ENCODE data around the gene ZSCAN25.
"Not testable (repeated sequence)": the region's sequence is repeated elsewhere in the genome, so short reads cannot be mapped to it uniquely, and the experiment has no call there.

ZSCAN25 gene

DNA sequence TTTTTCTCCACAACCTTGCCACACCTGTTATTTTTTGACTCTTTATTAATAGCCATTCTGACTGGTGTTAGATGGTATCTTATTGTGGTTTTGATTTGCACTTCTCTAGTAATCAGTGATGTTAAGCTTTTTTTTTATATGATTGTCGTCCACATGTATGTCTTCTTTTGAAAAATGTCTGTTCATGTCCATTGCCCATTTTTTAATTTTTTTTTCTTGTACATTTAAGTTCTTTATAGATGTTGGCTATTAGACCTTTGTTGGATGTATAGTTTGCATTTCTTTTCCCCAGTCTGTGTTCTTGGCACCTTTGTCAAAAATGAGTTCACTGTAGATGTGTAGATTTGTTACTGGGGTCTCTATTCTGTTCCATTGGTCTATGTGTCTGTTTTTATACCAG is 28.8 kb downstream of the ZSCAN25 start:
- DNase-seq (ENCODE audit: low read depth in 2 of 2) = no peak

DNA sequence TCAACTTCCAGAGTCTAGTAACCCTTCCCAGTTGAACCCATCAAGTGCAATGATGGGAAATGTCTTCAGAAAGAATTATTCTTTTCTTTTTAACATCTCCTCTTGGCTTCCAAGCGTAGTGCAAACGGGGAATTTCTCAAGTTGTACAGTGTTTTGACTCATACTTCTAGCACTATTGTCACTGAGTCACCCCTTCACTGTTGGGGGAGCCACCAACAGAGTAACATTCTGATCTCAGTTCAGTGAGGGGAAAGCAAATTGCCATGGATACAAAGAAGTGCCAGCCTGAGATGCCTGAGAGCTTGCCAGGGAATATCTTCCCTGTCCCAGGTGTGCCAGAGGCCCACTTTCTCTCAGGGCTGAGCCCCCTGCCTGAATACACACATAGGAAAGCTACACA is 32.1 kb downstream of the ZSCAN25 start:
- no peak for DNase-seq (ENCODE audit: low read depth in 2 of 2)

DNA sequence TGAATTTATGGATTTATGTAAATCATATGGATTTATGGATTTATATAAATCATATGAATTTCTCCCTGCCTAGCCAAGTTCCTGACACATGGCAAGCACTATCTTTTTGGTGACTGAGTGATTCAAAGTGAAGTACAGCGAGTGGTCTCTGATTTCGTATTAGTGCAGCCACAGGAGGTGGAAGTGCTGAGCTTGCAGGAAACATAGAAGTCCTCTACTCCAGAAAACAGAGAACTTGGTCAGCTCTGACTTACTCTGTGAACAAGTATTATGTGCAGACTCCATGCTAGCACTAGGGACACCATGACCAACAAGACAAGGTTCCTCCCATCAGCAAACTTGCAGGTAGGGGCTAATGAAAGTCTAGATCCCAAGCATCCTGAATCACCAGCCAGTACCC is 34.5 kb downstream of the ZSCAN25 start:
- no peak for DNase-seq (ENCODE audit: low read depth in 2 of 2)

DNA sequence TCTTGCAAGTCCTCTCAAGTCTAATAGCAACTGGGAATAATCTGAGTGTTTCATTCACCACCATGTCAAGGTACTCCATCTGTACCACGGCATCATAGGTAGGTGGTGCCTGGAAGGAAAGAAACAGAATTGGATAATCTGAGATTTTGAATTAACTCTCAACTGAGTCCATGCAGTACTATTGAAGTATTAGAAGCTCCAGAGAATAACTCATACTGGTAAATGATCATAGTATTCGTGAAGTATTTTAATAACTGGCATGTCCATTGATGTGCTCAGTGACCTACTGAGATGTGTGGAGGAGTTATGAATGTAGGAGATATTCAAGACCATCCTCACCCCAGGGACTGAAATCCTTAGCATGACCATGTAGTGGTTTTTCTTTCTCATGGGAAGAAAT is 35.9 kb downstream of the ZSCAN25 start:
- no peak for DNase-seq (ENCODE audit: low read depth in 2 of 2)

DNA sequence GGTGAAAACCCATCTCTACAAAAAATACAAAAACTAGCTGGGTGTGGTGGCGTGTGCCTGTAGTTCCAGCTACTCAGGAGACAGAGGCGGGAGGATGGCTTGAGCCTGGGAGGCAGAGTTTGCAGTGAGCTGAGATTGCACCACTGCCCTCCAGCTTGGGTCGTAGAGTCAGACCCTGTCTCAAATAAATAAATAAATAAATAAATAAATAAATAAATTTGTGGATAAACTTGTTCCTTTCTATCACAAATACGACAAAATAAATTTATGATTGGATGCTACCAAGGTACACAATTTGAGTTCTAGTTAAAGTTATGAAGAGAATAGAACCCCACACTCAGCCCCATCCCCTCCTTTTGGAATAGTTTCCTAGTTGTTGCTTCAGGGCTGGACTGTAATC is 36.5 kb downstream of the ZSCAN25 start:
- DNase-seq (ENCODE audit: low read depth in 2 of 2) = not testable (repeated sequence)

DNA sequence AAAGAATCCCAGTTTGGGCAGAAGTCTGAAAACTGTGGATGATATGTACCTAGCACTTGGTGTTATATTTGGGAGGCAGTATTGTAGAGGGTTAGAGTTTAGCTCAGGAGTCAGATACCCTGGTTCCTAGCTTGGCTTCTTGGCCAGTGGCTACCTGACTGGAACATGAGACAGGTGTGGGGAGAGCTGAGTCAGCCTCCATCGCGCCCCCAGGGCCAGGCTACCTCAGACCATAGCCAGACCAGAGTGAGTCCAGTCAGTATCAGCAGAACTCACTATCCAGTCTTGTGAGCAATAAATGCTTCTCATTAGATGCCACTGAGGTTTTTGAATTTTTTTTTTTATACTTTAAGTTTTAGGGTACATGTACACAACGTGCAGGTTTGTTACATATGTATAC is 37.0 kb downstream of the ZSCAN25 start:
- DNase-seq (ENCODE audit: low read depth in 2 of 2) = no peak

DNA sequence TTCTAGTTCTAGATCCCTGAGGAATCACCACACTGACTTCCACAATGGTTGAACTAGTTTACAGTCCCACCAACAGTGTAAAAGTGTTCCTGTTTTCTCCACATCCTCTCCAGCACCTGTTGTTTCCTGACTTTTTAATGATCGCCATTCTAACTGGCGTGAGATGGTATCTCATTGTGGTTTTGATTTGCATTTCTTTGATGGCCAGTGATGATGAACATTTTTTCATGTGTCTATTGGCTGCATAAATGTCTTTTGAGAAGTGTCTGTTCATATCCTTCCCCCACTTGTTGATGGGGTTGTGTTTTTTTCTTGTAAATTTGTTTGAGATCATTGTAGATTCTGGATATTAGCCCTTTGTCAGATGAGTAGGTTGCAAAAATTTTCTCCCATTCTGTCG is 37.9 kb downstream of the ZSCAN25 start:
- DNase-seq (ENCODE audit: low read depth in 2 of 2) = not testable (repeated sequence)

DNA sequence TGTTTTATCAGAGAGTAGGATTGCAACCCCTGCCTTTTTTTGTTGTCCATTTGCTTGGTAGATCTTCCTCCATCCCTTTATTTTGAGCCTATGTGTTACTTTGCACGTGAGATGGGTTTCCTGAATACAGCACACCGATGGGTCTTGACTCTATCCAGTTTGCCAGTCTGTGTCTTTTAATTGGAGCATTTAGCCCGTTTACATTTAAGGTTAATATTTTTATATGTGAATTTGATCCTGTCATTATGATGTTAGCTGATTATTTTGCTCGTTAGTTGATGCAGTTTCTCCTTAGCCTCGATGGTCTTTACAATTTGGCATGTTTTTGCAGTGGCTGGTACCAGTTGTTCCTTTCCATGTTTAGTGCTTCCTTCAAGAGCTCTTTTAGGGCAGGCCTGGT is 41.1 kb downstream of the ZSCAN25 start:
- DNase-seq (ENCODE audit: low read depth in 2 of 2) = not testable (repeated sequence)

- DNase-seq (ENCODE audit: low read depth in 2 of 2) = no peak
Measured at GRCh38 chr7:99665312-99666012, 48.7 kb downstream of the ZSCAN25 start.

DNA sequence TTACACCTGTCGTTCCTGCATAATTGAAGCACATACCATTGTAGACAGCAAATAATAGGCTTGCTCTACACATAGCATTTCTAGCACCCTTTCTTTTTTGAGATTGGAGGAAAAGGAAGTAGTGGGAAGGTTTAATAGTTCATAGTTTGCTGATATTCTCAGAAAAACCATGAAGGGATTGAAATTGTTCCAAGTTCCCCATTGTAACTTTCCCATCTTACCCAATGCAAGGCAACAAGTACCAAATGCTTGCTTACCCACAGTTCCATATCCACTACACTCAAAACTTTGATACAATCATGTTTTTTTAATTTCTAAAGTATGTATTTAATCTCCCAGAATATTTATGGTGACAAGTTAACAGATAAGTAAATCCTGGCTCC is 49.3 kb downstream of the ZSCAN25 start:
- no peak for DNase-seq (ENCODE audit: low read depth in 2 of 2)

DNA sequence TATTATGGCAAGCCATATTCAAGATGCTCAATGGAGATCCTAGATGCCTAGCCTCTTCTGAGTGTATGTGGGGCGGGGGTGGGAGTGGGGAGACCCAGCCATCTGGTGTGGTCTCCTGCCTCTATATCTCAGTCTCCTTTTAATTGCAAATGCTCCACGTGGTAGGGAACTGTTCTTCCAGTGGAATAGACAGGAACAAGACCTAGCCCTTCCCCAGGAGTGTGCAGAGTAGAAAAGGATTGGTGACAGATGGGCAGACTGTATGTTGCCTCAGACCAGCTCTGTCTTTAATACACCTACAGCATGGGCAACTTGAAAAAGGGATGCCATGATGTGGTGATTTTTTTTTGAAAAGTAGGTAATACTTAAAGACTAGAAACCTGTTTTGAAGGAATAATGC is 50.4 kb downstream of the ZSCAN25 start:
- no peak for DNase-seq (ENCODE audit: low read depth in 2 of 2)

GRCh38 chr7:99668541-99668940 is 51.8 kb downstream of the ZSCAN25 start:
- DNase-seq (ENCODE audit: low read depth in 2 of 2) = no peak

DNA sequence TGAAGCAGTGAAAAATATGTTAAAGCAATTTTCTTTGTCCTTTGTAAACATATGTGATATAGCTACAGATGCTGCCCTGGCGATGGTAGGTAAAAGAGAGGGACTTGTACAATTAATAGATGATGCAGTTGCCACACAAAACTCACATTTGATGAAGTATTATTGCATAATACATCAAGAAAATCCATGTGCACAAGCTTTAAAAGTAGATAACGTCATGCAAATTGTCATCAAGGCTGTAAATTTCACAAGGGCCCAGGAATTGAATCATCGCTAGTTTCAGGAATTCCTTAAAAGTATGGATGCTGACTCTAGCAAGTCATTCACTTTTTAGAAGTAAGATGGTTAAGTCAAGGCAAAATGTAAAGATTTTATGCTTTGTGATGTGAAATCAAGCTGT is 53.0 kb downstream of the ZSCAN25 start:
- DNase-seq (ENCODE audit: low read depth in 2 of 2) = no peak

- no peak for DNase-seq (ENCODE audit: low read depth in 2 of 2)
Measured at GRCh38 chr7:99672573-99672972, 55.8 kb downstream of the ZSCAN25 start.

GRCh38 chr7:99674995-99675742 is 58.4 kb downstream of the ZSCAN25 start:
- DNase-seq (ENCODE audit: low read depth in 2 of 2) = no peak

- no peak for DNase-seq (ENCODE audit: low read depth in 2 of 2)
Measured at GRCh38 chr7:99677013-99677647, 60.4 kb downstream of the ZSCAN25 start.

GRCh38 chr7:99677648-99678045 is 60.9 kb downstream of the ZSCAN25 start:
- no peak for DNase-seq (ENCODE audit: low read depth in 2 of 2)

DNA sequence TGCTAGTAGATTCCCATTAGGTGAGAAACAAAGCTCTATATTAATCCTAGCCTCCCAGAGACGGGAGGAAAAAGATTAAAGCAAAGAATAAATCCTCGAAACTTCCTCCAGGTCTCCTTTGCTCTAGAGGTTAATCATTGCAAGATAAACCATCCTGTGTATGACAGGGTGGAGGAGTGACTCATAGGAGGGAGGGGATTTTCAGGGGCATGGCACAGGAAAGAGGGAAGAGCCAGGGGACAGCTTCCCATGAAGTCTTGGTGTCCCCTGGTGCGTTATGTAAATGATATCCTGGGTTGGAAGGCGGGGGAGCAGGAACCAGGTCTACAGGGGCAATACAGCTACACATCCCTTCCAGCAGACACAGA is 62.3 kb downstream of the ZSCAN25 start:
- no peak for DNase-seq (ENCODE audit: low read depth in 2 of 2)

DNA sequence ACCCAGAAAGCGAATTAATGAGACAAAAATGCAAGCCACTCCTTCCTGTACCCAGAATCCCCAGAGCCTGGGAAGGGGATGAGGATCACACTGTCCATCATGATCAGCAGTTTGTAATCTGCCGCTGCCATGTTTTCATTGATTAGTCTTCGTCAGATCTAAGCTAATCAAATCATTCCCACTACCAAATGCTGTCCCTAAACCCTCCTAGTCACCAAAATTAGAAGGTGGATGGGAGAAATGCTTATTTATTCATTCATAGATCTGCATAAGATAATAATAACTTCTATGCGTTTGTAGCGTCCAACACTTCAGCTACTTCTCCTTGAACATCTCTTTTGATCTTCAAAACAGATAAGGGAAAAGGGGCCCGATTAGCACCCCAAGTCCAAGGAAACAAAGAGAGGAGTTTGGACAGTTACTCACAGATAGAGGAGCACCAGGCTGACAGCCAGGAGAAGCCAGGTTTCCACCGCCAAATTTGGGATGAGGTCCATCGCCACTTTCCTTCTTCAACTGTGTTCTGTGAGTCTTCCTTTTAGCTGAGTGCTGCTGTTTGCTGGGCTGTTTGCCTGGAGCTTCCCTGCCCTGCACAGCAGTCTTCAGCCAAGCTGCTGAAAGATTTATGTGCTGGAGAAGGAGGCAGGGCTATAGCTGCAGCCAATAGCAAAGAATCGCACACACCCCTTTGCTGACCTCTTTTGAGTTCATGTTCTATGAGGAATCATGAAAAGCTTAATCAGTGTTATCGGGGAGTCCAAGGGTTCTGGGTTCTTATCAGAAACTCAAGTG is 62.9 kb downstream of the ZSCAN25 start, which contains the start of gene CYP3A5:
TSS of gene CYP3A5 (minus strand) at position 597 of the 792 bp plus-strand sequence. CDS start at position 497, 100 bp downstream.
- DNase-seq (ENCODE audit: low read depth in 2 of 2) = no peak

Measured in stimulated activated CD4-positive, alpha-beta T cell treated with anti-CD3 and anti-CD28 coated beads, Interleukin-1b, Interleukin-23, amount 100 ng/mL, for 4 hours (primary cell).